Astrocyte (in vitro differentiated cells and primary cell): Measurements from ENCODE around the gene CTSF.

Experiments
- CTCF ChIP-seq: IDR thresholded peaks from 2 replicates; pipeline ENCODE4 v1.5.1; 2011; ENCODE audit warnings: low read depth, mild to moderate bottlenecking, inconsistent platforms, low read length, moderate library complexity; ENCODE audit not compliant: insufficient read depth
- EZH2 ChIP-seq: IDR thresholded peaks from 2 replicates; pipeline ENCODE4 v1.6.1; 2012; ENCODE audit warnings: mild to moderate bottlenecking, low read length, inconsistent platforms; ENCODE audit not compliant: insufficient read depth

- TF ChIP-seq CTCF (no peak), EZH2 (no peak)
Observed at GRCh38 chr11:66561178-66561974, 7.0 kb downstream of the CTSF start.
